Right ventricle myocardium superior (tissue), 1 donor: ENCODE measurements around the gene ENOX2. TPM values are rescaled to one million over a fixed set of nuclear protein-coding genes. Genes with fewer than 3 reads are reported as not detected.

Source experiments
- ATAC-seq: fragments of 200-7000 bp; cut with Tn5 transposase; one replicate; pipeline ENCODE4 v1.9.1; 2020; ENCODE audit warnings: mild to moderate bottlenecking; ENCODE audit not compliant: poor library complexity
- DNase-seq: peaks from one replicate; pipeline ENCODE4 v3.0.0-alpha.2; 2020
- intact Hi-C: fragments of 100-400 bp; cut with DNase I; formaldehyde crosslinking; loops from one replicate; pipeline ENCODE4 v1.11.2; 2022
- total RNA-seq: library from RNA; stranded (reverse); fragmentation: NEBNext Ultra II Directional; extraction: Animal tissue kit (Norgen Biotek cat#: 25700); gene quantifications from one replicate; pipeline ENCODE4 v1.2.1, GENCODE V29; 2021
- donor health status: DM: no; HTN: yes; CAD: no; lungs with severe emphysema.

Gene ENOX2
- total RNA-seq, 1 donor from 2014 or later, result 13.4 TPM

GRCh38 chrX:130778773-130779172 is 124.2 kb downstream of the ENOX2 start:
- DNase-seq (no peak), ATAC-seq (no peak)
- intact Hi-C loops, result no loop called here

GRCh38 chrX:130775849-130776248 is 127.2 kb downstream of the ENOX2 start:
- ATAC-seq (no peak), DNase-seq (no peak)
- intact Hi-C loops, result no loop called here

- ATAC-seq, result no peak
- intact Hi-C loops, result no loop called here
- no peak for DNase-seq
Measured at GRCh38 chrX:130772776-130773143, 130.2 kb downstream of the ENOX2 start.

GRCh38 chrX:130772105-130772775 is 130.8 kb downstream of the ENOX2 start:
- ATAC-seq, result no peak
- DNase-seq, result no peak
- intact Hi-C loops, result no loop called here

- intact Hi-C loops, result no loop called here
- ATAC-seq (no peak), DNase-seq (no peak)
Measured at GRCh38 chrX:130771648-130772047, 131.4 kb downstream of the ENOX2 start.

GRCh38 chrX:130771230-130771629 is 131.8 kb downstream of the ENOX2 start:
- ATAC-seq (no peak), DNase-seq (no peak)
- intact Hi-C loops, result no loop called here

GRCh38 chrX:130770615-130771014 is 132.4 kb downstream of the ENOX2 start:
- DNase-seq (no peak), ATAC-seq (no peak)
- intact Hi-C loops, result no loop called here

GRCh38 chrX:130769835-130770234 is 133.2 kb downstream of the ENOX2 start:
- ATAC-seq (peak; percentile 71), DNase-seq (no peak)
- intact Hi-C loops, result no loop called here

- no peak for ATAC-seq
- DNase-seq, result no peak
- intact Hi-C loops, result no loop called here
Measured at GRCh38 chrX:130758072-130758471, 144.9 kb downstream of the ENOX2 start.

- no peak for ATAC-seq
- intact Hi-C loops, result no loop called here
Measured at GRCh38 chrX:130756233-130756632, 146.8 kb downstream of the ENOX2 start.

GRCh38 chrX:130754353-130754752 is 148.7 kb downstream of the ENOX2 start:
- no peak for ATAC-seq
- intact Hi-C loops, result no loop called here
- DNase-seq, result no peak

More at GRCh38 chrX:130756233-130756632, 146.8 kb downstream of the ENOX2 start:
- no peak for DNase-seq

- intact Hi-C loops, result no loop called here
- no peak for DNase-seq
- no peak for ATAC-seq
Measured at GRCh38 chrX:130746709-130747342, 156.2 kb downstream of the ENOX2 start.

GRCh38 chrX:130746077-130746476 is 156.9 kb downstream of the ENOX2 start:
- intact Hi-C loops, result no loop called here
- no peak for ATAC-seq

GRCh38 chrX:130741584-130741983 is 161.4 kb downstream of the ENOX2 start:
- ATAC-seq, result no peak
- DNase-seq, result no peak
- intact Hi-C loops, result no loop called here

More at GRCh38 chrX:130746077-130746476, 156.9 kb downstream of the ENOX2 start:
- no peak for DNase-seq

GRCh38 chrX:130741151-130741550 is 161.9 kb downstream of the ENOX2 start:
- ATAC-seq (no peak), DNase-seq (no peak)
- intact Hi-C loops, result no loop called here

- ATAC-seq, result no peak
- DNase-seq, result no peak
- intact Hi-C loops, result no loop called here
Measured at GRCh38 chrX:130738638-130739195, 164.3 kb downstream of the ENOX2 start.

GRCh38 chrX:130734713-130735112 is 168.3 kb downstream of the ENOX2 start:
- intact Hi-C loops, result no loop called here
- DNase-seq (no peak), ATAC-seq (no peak)

- ATAC-seq, result no peak
- DNase-seq, result no peak
- intact Hi-C loops, result no loop called here
Measured at GRCh38 chrX:130728208-130728607, 174.8 kb downstream of the ENOX2 start.

- DNase-seq (no peak), ATAC-seq (no peak)
- intact Hi-C loops, result no loop called here
Measured at GRCh38 chrX:130726661-130727060, 176.3 kb downstream of the ENOX2 start.

GRCh38 chrX:130725519-130725918 is 177.5 kb downstream of the ENOX2 start:
- no peak for DNase-seq
- no peak for ATAC-seq
- intact Hi-C loops, result no loop called here
